GM12878 (cell line): ENCODE results near the gene GTSE1. TPM values are rescaled to one million over a fixed set of nuclear protein-coding genes. Genes with fewer than 3 reads are reported as not detected.
A peak's percentile ranks its signal among the peaks of the same experiment; 100 is the strongest.

Source experiments
- ATF7 ChIP-seq: fragments of 450-650 bp; IDR thresholded peaks from 2 replicates; pipeline ENCODE4 v1.6.1; 2016; ENCODE audit warnings: low read depth, mild to moderate bottlenecking
- CTCF ChIP-seq, 3 experiments: IDR thresholded peaks in 2 of 3; conservative IDR thresholded peaks in 1 of 3; 2 replicates each; pipeline ENCODE4 v1.5.1; 2011; ENCODE audit warnings: low read depth in 3 of 3, low read length in 3 of 3, mild to moderate bottlenecking in 3 of 3, control low read depth in 2 of 3, moderate library complexity in 2 of 3, inconsistent platforms in 1 of 3, mixed read lengths in 1 of 3; ENCODE audit not compliant: control insufficient read depth in 2 of 3, insufficient read depth in 1 of 3; ENCODE audit errors: extremely low read depth in 1 of 3
- DPF2 ChIP-seq: fragments of 450-650 bp; IDR thresholded peaks from 2 replicates; pipeline ENCODE4 v1.6.1; 2017; ENCODE audit warnings: mild to moderate bottlenecking
- FOXM1 ChIP-seq: IDR thresholded peaks from 2 replicates; pipeline ENCODE4 v1.6.1; 2012; ENCODE audit warnings: low read depth, mild to moderate bottlenecking, inconsistent platforms, low read length, moderate library complexity
- NR2C2 ChIP-seq: IDR thresholded peaks from 2 replicates; pipeline ENCODE4 v1.6.1; 2011; ENCODE audit warnings: borderline replicate concordance, low read depth; ENCODE audit not compliant: control insufficient read depth, insufficient read length
- PKNOX1 ChIP-seq: fragments of 450-650 bp; IDR thresholded peaks from 2 replicates; pipeline ENCODE4 v1.6.1; 2016; ENCODE audit warnings: mild to moderate bottlenecking
- RAD21 ChIP-seq: IDR thresholded peaks from 2 replicates; pipeline ENCODE4 v1.6.1; 2011; ENCODE audit warnings: mild to moderate bottlenecking, low read depth, low read length, moderate library complexity; ENCODE audit not compliant: insufficient read depth
- RCOR1 ChIP-seq: conservative IDR thresholded peaks from 2 replicates; pipeline ENCODE4 v1.6.1; 2012; ENCODE audit warnings: low read depth, low read length, improper control_type of control experiment
- SMARCA5 ChIP-seq: fragments of 450-650 bp; IDR thresholded peaks from 2 replicates; pipeline ENCODE4 v1.6.1; 2017; ENCODE audit warnings: mild to moderate bottlenecking
- SMC3 ChIP-seq: IDR thresholded peaks from 2 replicates; pipeline ENCODE4 v1.6.1; 2011; ENCODE audit warnings: low read length, improper control_type of control experiment, borderline replicate concordance
- SUZ12 ChIP-seq: fragments of 200-600 bp; sonication (generic); IDR thresholded peaks from one replicate; pipeline ENCODE4 v1.6.1; 2018; ENCODE audit warnings: antibody characterized with exemption, mild to moderate bottlenecking; ENCODE audit not compliant: unreplicated experiment
- USF2 ChIP-seq: IDR thresholded peaks from 2 replicates; pipeline ENCODE4 v1.6.1; 2011; ENCODE audit warnings: low read depth, low read length, improper control_type of control experiment, borderline replicate concordance
- WRNIP1 ChIP-seq: IDR thresholded peaks from 2 replicates; pipeline ENCODE4 v1.6.1; 2011; ENCODE audit warnings: low read depth, low read length, improper control_type of control experiment, borderline replicate concordance
- ZNF592 ChIP-seq: fragments of 450-650 bp; IDR thresholded peaks from 2 replicates; pipeline ENCODE4 v1.6.1; 2017; ENCODE audit warnings: mild to moderate bottlenecking, moderate library complexity
- polyA plus RNA-seq, 11 experiments: library from polyadenylated mRNA; depleted of rRNA in 4 of 11; unstranded in 6 of 11; stranded (reverse) in 5 of 11; fragments of >200 nt; fragmentation: Nextera tagmentation in 4 of 11; fragmentation: Illumina TruSeq in 1 of 11; extraction: Ambion mirVana in 4 of 11; extraction: Trizol in 1 of 11; gene quantifications; 1 replicate in 1 of 11; 2 replicates in 10 of 11; pipeline versions ENCODE4 v1.2.1 to v1.2.3, GENCODE V29; 2011 to 2016; ENCODE audit warnings: inconsistent platforms in 2 of 11, missing spikeins in 2 of 11, low read depth in 1 of 11
- total RNA-seq, 4 experiments: library from RNA; depleted of rRNA in 3 of 4; stranded (reverse); fragments of >200 nt in 3 of 4; fragmentation: Illumina TruSeq in 1 of 4; extraction: Trizol in 1 of 4; gene quantifications; 2 replicates each; pipeline versions ENCODE4 v1.2.1 to v1.2.3, GENCODE V29; 2013 to 2021
- TF ChIP-seq, protein P1 (sequence below): IDR thresholded peaks from 2 replicates; pipeline ENCODE4 v1.6.1; 2011; ENCODE audit warnings: mild to moderate bottlenecking, low read depth, low read length, moderate library complexity; ENCODE audit not compliant: insufficient replicate concordance

GTSE1 gene
- total and polyA plus RNA-seq, 10 of the 15 experiments (the other 5 are each of a cell fraction or from before 2014, with no cell fraction given): 6.6 to 46.2 (median 32.3) TPM

GRCh38 chr22:46355369-46355995, 58.8 kb downstream of the GTSE1 start (continued):
- TF ChIP-seq ZNF592 (no peak), WRNIP1 (no peak), USF2 (no peak), SMC3 (peak; percentile 75), DPF2 (no peak), CTCF (IDR thresholded peaks at IDR 0.05 in 2 of 3, conservative IDR thresholded peaks at IDR 0.05 in 1 of 3; ENCODE audit: control insufficient read depth in 2 of 3, extremely low read depth in 1 of 3, insufficient read depth in 1 of 3, low read depth in 3 of 3, low read length in 3 of 3) (peak; percentile 73 to 89 (median 74)), FOXM1 (no peak), NR2C2 (no peak), SUZ12 (no peak), PKNOX1 (peak; percentile 49), RCOR1 (no peak), SMARCA5 (no peak), ATF7 (no peak), RAD21 (peak; percentile 71)
- TF ChIP-seq, protein P1, sequence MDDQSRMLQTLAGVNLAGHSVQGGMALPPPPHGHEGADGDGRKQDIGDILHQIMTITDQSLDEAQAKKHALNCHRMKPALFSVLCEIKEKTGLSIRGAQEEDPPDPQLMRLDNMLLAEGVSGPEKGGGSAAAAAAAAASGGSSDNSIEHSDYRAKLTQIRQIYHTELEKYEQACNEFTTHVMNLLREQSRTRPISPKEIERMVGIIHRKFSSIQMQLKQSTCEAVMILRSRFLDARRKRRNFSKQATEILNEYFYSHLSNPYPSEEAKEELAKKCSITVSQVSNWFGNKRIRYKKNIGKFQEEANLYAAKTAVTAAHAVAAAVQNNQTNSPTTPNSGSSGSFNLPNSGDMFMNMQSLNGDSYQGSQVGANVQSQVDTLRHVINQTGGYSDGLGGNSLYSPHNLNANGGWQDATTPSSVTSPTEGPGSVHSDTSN: peak; percentile 21
